Measurements from ENCODE around the gene GYG2.

DNA sequence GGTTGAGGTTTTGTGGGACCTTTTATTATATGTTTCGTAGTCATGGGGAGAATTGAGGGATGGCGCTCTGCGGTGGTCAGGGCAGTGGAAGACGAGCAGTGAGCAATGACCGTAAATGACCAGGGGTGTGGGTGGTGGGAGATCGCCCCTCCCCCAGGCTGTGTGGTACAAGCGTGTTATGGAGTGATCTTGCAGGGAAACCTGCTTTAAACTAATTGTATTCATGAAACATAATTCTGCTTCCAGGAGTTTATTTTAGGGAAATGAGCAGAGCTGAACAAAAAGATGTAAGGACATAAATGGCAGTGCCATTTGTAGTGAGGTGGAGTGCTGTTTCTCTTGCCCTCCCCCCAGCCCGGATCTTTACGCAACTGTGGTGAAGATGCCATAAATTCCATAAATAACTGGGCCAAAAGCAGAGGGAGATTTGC is 20.2 kb downstream of the GYG2 start:
- TF ChIP-seq, protein P1, sequence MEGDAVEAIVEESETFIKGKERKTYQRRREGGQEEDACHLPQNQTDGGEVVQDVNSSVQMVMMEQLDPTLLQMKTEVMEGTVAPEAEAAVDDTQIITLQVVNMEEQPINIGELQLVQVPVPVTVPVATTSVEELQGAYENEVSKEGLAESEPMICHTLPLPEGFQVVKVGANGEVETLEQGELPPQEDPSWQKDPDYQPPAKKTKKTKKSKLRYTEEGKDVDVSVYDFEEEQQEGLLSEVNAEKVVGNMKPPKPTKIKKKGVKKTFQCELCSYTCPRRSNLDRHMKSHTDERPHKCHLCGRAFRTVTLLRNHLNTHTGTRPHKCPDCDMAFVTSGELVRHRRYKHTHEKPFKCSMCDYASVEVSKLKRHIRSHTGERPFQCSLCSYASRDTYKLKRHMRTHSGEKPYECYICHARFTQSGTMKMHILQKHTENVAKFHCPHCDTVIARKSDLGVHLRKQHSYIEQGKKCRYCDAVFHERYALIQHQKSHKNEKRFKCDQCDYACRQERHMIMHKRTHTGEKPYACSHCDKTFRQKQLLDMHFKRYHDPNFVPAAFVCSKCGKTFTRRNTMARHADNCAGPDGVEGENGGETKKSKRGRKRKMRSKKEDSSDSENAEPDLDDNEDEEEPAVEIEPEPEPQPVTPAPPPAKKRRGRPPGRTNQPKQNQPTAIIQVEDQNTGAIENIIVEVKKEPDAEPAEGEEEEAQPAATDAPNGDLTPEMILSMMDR (IDR thresholded peaks at IDR 0.05), result no peak
- no peak for TF ChIP-seq EZH2 (IDR thresholded peaks at IDR 0.05)
- no peak for TF ChIP-seq EZH2phosphoT487 (IDR thresholded peaks at IDR 0.05)

All from neural progenitor cell (in vitro differentiated cells).